Measurements from ENCODE around the gene PLEKHH2. TPM values are rescaled to one million over a fixed set of nuclear protein-coding genes. Genes with fewer than 3 reads are reported as not detected.
A peak's percentile ranks its signal among the peaks of the same experiment; 100 is the strongest.
"Not testable (repeated sequence)": the region's sequence is repeated elsewhere in the genome, so short reads cannot be mapped to it uniquely, and the experiment has no call there.

PLEKHH2 gene
- total RNA-seq, 4 donors from 2014 or later, result 44.6 to 78.7 (median 48.0) TPM

- Histone ChIP-seq H3K9me3 (peaks cover 0 to 3% (median 0%) of the 10 kb centered on the region in 4 donors), H3K27ac (no peak overlapping the region), H3K4me3 (no peak overlapping the region), H3K27me3 (no peaks in the 10 kb centered on the region), H3K4me1 (peaks cover 0 to 11% (median 0%) of the 10 kb centered on the region in 4 donors), H3K36me3 (peaks cover 0 to 2% (median 0%) of the 10 kb centered on the region in 3 donors)
- no peak for DNase-seq (ENCODE audit: low spot score in 2 of 2)
- 68 to 79% methylated on average over 2 of the region's 2 CpGs for WGBS, 2 donors
- TF ChIP-seq POLR2A (IDR thresholded peaks at IDR 0.05), result no peak
Observed at GRCh38 chr2:43653506-43653905, 16.4 kb downstream of the PLEKHH2 start.

- H3K36me3 ChIP-seq, result peaks cover 0 to 3% (median 0%) of the 10 kb centered on the region in 3 donors
- WGBS, 2 donors, result 81 to 100% methylated on average over 3 of the region's 3 CpGs
- H3K27me3 ChIP-seq, result no peaks in the 10 kb centered on the region
- TF ChIP-seq EP300 (IDR thresholded peaks at IDR 0.05) (no peak), POLR2A (IDR thresholded peaks at IDR 0.05) (no peak), CTCF (IDR thresholded peaks at IDR 0.05) (no peak)
- no peak overlapping the region for H3K4me3 ChIP-seq
- DNase-seq (ENCODE audit: low spot score in 2 of 2), result no peak
- no peak overlapping the region for H3K27ac ChIP-seq
- H3K4me1 ChIP-seq, result no peaks in the 10 kb centered on the region
- peaks cover 0 to 4% (median 0%) of the 10 kb centered on the region in 4 donors for H3K9me3 ChIP-seq
Observed at GRCh38 chr2:43657241-43657640, 20.2 kb downstream of the PLEKHH2 start.

GRCh38 chr2:43675646-43676321 lies 38.7 kb downstream of the PLEKHH2 start:
- TF ChIP-seq CTCF (IDR thresholded peaks at IDR 0.05), result no peak
- TF ChIP-seq EP300 (IDR thresholded peaks at IDR 0.05), result no peak
- TF ChIP-seq POLR2A (IDR thresholded peaks at IDR 0.05), result no peak
- peak overlapping the region in 1 of 4 donors; percentile 67 for H3K27ac ChIP-seq
- H3K4me1 ChIP-seq, result peaks cover 0 to 4% (median 0%) of the 10 kb centered on the region in 4 donors
- DNase-seq (ENCODE audit: low spot score in 2 of 2), result no peak
- H3K4me3 ChIP-seq, result peak overlapping the region; percentile 36 to 63 (median 48)
- peaks cover 0 to 3% of the 10 kb centered on the region in 2 donors for H3K27me3 ChIP-seq
- WGBS, 2 donors, result 61% methylated on average over 14 of the region's 14 CpGs
- no peaks in the 10 kb centered on the region for H3K36me3 ChIP-seq
- H3K9me3 ChIP-seq, result peaks cover 0 to 3% (median 1%) of the 10 kb centered on the region in 4 donors

- TF ChIP-seq EP300 (IDR thresholded peaks at IDR 0.05), result no peak
- TF ChIP-seq POLR2A (IDR thresholded peaks at IDR 0.05), result no peak
- no peak for TF ChIP-seq CTCF (IDR thresholded peaks at IDR 0.05)
- no peaks in the 10 kb centered on the region for H3K36me3 ChIP-seq
- H3K9me3 ChIP-seq, result peaks cover 0 to 3% (median 1%) of the 10 kb centered on the region in 4 donors
- peaks cover 0 to 3% of the 10 kb centered on the region in 2 donors for H3K27me3 ChIP-seq
- WGBS, 2 donors, result 12 to 15% methylated on average over 27 of the region's 27 CpGs
- peaks cover 0 to 4% (median 0%) of the 10 kb centered on the region in 4 donors for H3K4me1 ChIP-seq
- peak within 1 kb of the TSS in 1 of 4 donors; percentile 67 for H3K27ac ChIP-seq
- DNase-seq (ENCODE audit: low spot score in 2 of 2), result peak; percentile 18 to 23
- peak within 1 kb of the TSS; percentile 36 to 63 (median 48) for H3K4me3 ChIP-seq
Observed at GRCh38 chr2:43676322-43677050, 39.4 kb downstream of the PLEKHH2 start, which contains the start of gene C1GALT1C1L. C1GALT1C1L (minus strand) TSS chr2:43676429; CDS start chr2:43676322, 107 bp downstream.

- WGBS, 2 donors, result 92 to 97% methylated on average over 14 to 28 of the region's 32 CpGs
- not testable (repeated sequence) for H3K27me3 ChIP-seq; DNase-seq (ENCODE audit: low spot score in 2 of 2); H3K27ac ChIP-seq; H3K9me3 ChIP-seq; H3K4me3 ChIP-seq; H3K4me1 ChIP-seq; H3K36me3 ChIP-seq
Observed at GRCh38 chr2:43677783-43678182, 40.7 kb downstream of the PLEKHH2 start.

GRCh38 chr2:43685357-43685756 lies 48.3 kb downstream of the PLEKHH2 start:
- Histone ChIP-seq H3K4me1 (no peaks in the 10 kb centered on the region), H3K27ac (no peak overlapping the region), H3K9me3 (no peaks in the 10 kb centered on the region), H3K27me3 (no peaks in the 10 kb centered on the region), H3K4me3 (no peak overlapping the region), H3K36me3 (no peaks in the 10 kb centered on the region)
- WGBS, 2 donors, result 52 to 66% methylated on average over 5 of the region's 5 CpGs
- TF ChIP-seq CTCF (IDR thresholded peaks at IDR 0.05) (no peak), EP300 (IDR thresholded peaks at IDR 0.05) (no peak), POLR2A (IDR thresholded peaks at IDR 0.05) (no peak)
- no peak for DNase-seq (ENCODE audit: low spot score in 2 of 2)
